CD14-positive monocyte (primary cell): ENCODE data around the gene NUP107. TPM values are rescaled to one million over a fixed set of nuclear protein-coding genes. Genes with fewer than 3 reads are reported as not detected.
A peak's percentile ranks its signal among the peaks of the same experiment; 100 is the strongest.

Source experiments
- DNase-seq, 3 donors: peaks; one replicate each; pipeline ENCODE4 v3.0.0-alpha.2; 2011 to 2022
- H2AFZ ChIP-seq: 2 replicates; pipeline ENCODE4 v1.6.0; 2012; ENCODE audit warnings: mild to moderate bottlenecking, low read depth, low read length, inconsistent platforms; ENCODE audit not compliant: insufficient read depth, poor library complexity, severe bottlenecking
- H3K27ac ChIP-seq, 2 donors: 1 replicate in 1 of 2; 2 replicates in 1 of 2; pipeline ENCODE4 v1.5.1; 2012 to 2013; ENCODE audit warnings: low read length in 2 of 2, control low read depth in 1 of 2, inconsistent platforms in 1 of 2, low read depth in 1 of 2, mild to moderate bottlenecking in 1 of 2
- H3K27me3 ChIP-seq, 2 donors: one replicate each; pipeline versions ENCODE4 v1.6.0 to v1.6.1; 2011 to 2013; ENCODE audit warnings: low read length in 2 of 2; ENCODE audit not compliant: control insufficient read depth in 2 of 2, insufficient read depth in 2 of 2
- H3K36me3 ChIP-seq, 2 donors: replicated peaks in 1 of 2; 1 replicate in 1 of 2; 2 replicates in 1 of 2; pipeline versions ENCODE4 v1.5.1 to v1.6.1; 2012 to 2013; ENCODE audit warnings: low read length in 2 of 2, control low read depth in 1 of 2, inconsistent platforms in 1 of 2, mild to moderate bottlenecking in 1 of 2; ENCODE audit not compliant: insufficient read depth in 2 of 2, control insufficient read depth in 1 of 2
- H3K4me1 ChIP-seq, 2 donors: 1 replicate in 1 of 2; 2 replicates in 1 of 2; pipeline versions ENCODE4 v1.5.1 to v1.6.1; 2012 to 2013; ENCODE audit warnings: low read length in 2 of 2, control low read depth in 1 of 2, inconsistent platforms in 1 of 2, mild to moderate bottlenecking in 1 of 2, moderate library complexity in 1 of 2; ENCODE audit not compliant: insufficient read depth in 2 of 2, control insufficient read depth in 1 of 2
- H3K4me2 ChIP-seq: replicated peaks from 2 replicates; pipeline ENCODE3; 2012; ENCODE audit warnings: low read length, moderate library complexity, mild to moderate bottlenecking; ENCODE audit not compliant: poor library complexity, severe bottlenecking; ENCODE audit errors: extremely low read depth
- H3K4me3 ChIP-seq, 3 experiments: fragments of 200-600 bp in 1 of 3; sonication (generic) in 1 of 3; replicated peaks in 1 of 3; 1 replicate in 2 of 3; 2 replicates in 1 of 3; pipeline ENCODE4 v1.5.1; 2011 to 2013; ENCODE audit warnings: low read length in 3 of 3, mild to moderate bottlenecking in 3 of 3, control low read depth in 2 of 3, low read depth in 2 of 3, inconsistent platforms in 1 of 3, moderate library complexity in 1 of 3
- H3K79me2 ChIP-seq: 2 replicates; pipeline ENCODE4 v1.6.0; 2012; ENCODE audit warnings: mild to moderate bottlenecking, control low read depth, inconsistent platforms, low read length, moderate library complexity; ENCODE audit not compliant: insufficient read depth
- H3K9ac ChIP-seq: 2 replicates; pipeline ENCODE4 v1.6.0; 2017; ENCODE audit warnings: low read length, mild to moderate bottlenecking; ENCODE audit not compliant: insufficient read depth, poor library complexity, severe bottlenecking
- H3K9me3 ChIP-seq, 2 donors: replicated peaks in 1 of 2; 1 replicate in 1 of 2; 2 replicates in 1 of 2; pipeline versions ENCODE4 v1.5.1 to v1.6.1; 2012 to 2013; ENCODE audit warnings: low read length in 2 of 2, control low read depth in 1 of 2; ENCODE audit not compliant: control insufficient read depth in 1 of 2, insufficient read depth in 1 of 2
- H4K20me1 ChIP-seq: 2 replicates; pipeline ENCODE4 v1.6.0; 2012; ENCODE audit warnings: mild to moderate bottlenecking, low read length, control low read depth, moderate library complexity; ENCODE audit not compliant: insufficient read depth
- H3K27ac Mint-ChIP-seq, 7 donors: one replicate each; pipeline ENCODE4 v1.8.0; 2020; ENCODE audit warnings: mild to moderate bottlenecking in 7 of 7, mixed read lengths in 7 of 7, moderate library complexity in 6 of 7, inconsistent platforms in 2 of 7
- H3K27me3 Mint-ChIP-seq, 3 donors: one replicate each; pipeline ENCODE4 v1.8.0; 2021 to 2022; ENCODE audit warnings: low read depth in 3 of 3, mild to moderate bottlenecking in 3 of 3, mixed read lengths in 3 of 3, moderate library complexity in 3 of 3, inconsistent platforms in 1 of 3
- H3K36me3 Mint-ChIP-seq, 2 donors: one replicate each; pipeline ENCODE4 v1.8.0; 2020; ENCODE audit warnings: mixed read lengths in 2 of 2, inconsistent platforms in 1 of 2, mild to moderate bottlenecking in 1 of 2
- H3K4me1 Mint-ChIP-seq: one replicate; pipeline ENCODE4 v1.8.0; 2020; ENCODE audit warnings: mild to moderate bottlenecking, mixed read lengths
- H3K4me3 Mint-ChIP-seq, 2 donors: one replicate each; pipeline ENCODE4 v1.8.0; 2020; ENCODE audit warnings: mild to moderate bottlenecking in 2 of 2, mixed read lengths in 2 of 2, moderate library complexity in 1 of 2
- H3K9me3 Mint-ChIP-seq, 7 donors: one replicate each; pipeline ENCODE4 v1.8.0; 2020 to 2022; ENCODE audit warnings: mixed read lengths in 7 of 7, mild to moderate bottlenecking in 6 of 7, moderate library complexity in 6 of 7, inconsistent platforms in 2 of 7
- CTCF ChIP-seq: fragments of 200-600 bp; IDR thresholded peaks from one replicate; pipeline ENCODE4 v1.8.0; 2022; ENCODE audit warnings: antibody characterized with exemption, mild to moderate bottlenecking
- WGBS: methylation state at CpG from one replicate; pipeline ENCODE4 v1.1.5; 2013; ENCODE audit warnings: missing lambda C conversion rate; ENCODE audit not compliant: insufficient coverage; 5-methylcytosine and 5-hydroxymethylcytosine counted together
- intact Hi-C, 2 donors: fragments of 100-400 bp; cut with micrococcal nuclease; formaldehyde crosslinking; loops; one replicate each; pipeline versions ENCODE4 v1.15.0 to v1.15.1; 2023
- polyA plus RNA-seq, 3 donors: library from polyadenylated mRNA; depleted of rRNA in 1 of 3; unstranded in 2 of 3; stranded (reverse) in 1 of 3; fragments of 300-500 nt in 2 of 3; fragments of >200 nt in 1 of 3; fragmentation: Illumina TruSeq in 2 of 3; gene quantifications; 1 replicate in 2 of 3; 2 replicates in 1 of 3; pipeline ENCODE4 v1.2.3, GENCODE V29; 2012 to 2021

NUP107 gene
- polyA plus RNA-seq, 3 donors: 6.7 to 20.5 (median 10.7) TPM

GRCh38 chr12:68745904-68746571, 59.3 kb downstream of the NUP107 start, which contains the start of gene SLC35E3:
Gene SLC35E3 (plus strand): TSS chr12:68746176. CDS start chr12:68746378, 202 bp downstream.
- peak within 1 kb of the TSS; percentile 98 to 100 for H3K4me3 Mint-ChIP-seq
- Histone ChIP-seq H3K4me2 (peak within 1 kb of the TSS; percentile 95), H3K9ac (peak within 1 kb of the TSS; percentile 78), H3K4me1 (peaks cover 16 to 37% of the 10 kb centered on the region in 2 donors), H3K4me3 (peak within 1 kb of the TSS; percentile 58 to 91 (median 73)), H3K36me3 (peaks cover 5 to 18% of the 10 kb centered on the region in 2 donors), H3K27ac (peak within 1 kb of the TSS; percentile 43 to 87), H3K79me2 (peaks cover 5% of the 10 kb centered on the region), H3K27me3 (no peaks in the 10 kb centered on the region), H2AFZ (peak within 1 kb of the TSS; percentile 94), H3K9me3 (no peaks in the 10 kb centered on the region), H4K20me1 (no peaks in the 10 kb centered on the region)
- H3K9me3 Mint-ChIP-seq: no peaks in the 10 kb centered on the region
- no peaks in the 10 kb centered on the region for H3K27me3 Mint-ChIP-seq
- peak within 1 kb of the TSS; percentile 86 to 95 (median 93) for H3K27ac Mint-ChIP-seq
- DNase-seq: peak; percentile 86 to 93 (median 87)
- H3K4me1 Mint-ChIP-seq: peaks cover 37% of the 10 kb centered on the region
- TF ChIP-seq CTCF: no peak
- intact Hi-C loops: loop anchor here in 1 of 2 donors (2.0 to 5.0 kb wide), 2 partner anchors 36 to 63 kb away; partner anchors contain the start of gene MDM2
- WGBS: under 1% methylated on average over 52 of the region's 52 CpGs
- peaks cover 16 to 18% of the 10 kb centered on the region in 2 donors for H3K36me3 Mint-ChIP-seq

GRCh38 chr12:68746572-68747180, 59.9 kb downstream of the NUP107 start:
- Histone ChIP-seq H3K9me3 (no peaks in the 10 kb centered on the region), H3K79me2 (peaks cover 5% of the 10 kb centered on the region), H3K27me3 (no peaks in the 10 kb centered on the region), H2AFZ (peak overlapping the region; percentile 94), H3K27ac (peak overlapping the region; percentile 43 to 87), H3K4me1 (peaks cover 16 to 37% of the 10 kb centered on the region in 2 donors), H3K9ac (peak overlapping the region; percentile 78), H4K20me1 (no peaks in the 10 kb centered on the region), H3K36me3 (peaks cover 2 to 17% of the 10 kb centered on the region in 2 donors), H3K4me2 (peak overlapping the region; percentile 95), H3K4me3 (peak overlapping the region; percentile 58 to 91 (median 73))
- intact Hi-C loops: loop anchor here in 1 of 2 donors (2.0 to 5.0 kb wide), 2 partner anchors 36 to 62 kb away; partner anchors contain the start of gene MDM2
- TF ChIP-seq CTCF: no peak
- peaks cover 37% of the 10 kb centered on the region for H3K4me1 Mint-ChIP-seq
- H3K9me3 Mint-ChIP-seq: no peaks in the 10 kb centered on the region
- peaks cover 16 to 21% of the 10 kb centered on the region in 2 donors for H3K36me3 Mint-ChIP-seq
- peaks cover 0 to 2% (median 0%) of the 10 kb centered on the region in 3 donors for H3K27me3 Mint-ChIP-seq
- DNase-seq: peak; percentile 15 to 69 (median 25)
- H3K27ac Mint-ChIP-seq: peak overlapping the region; percentile 86 to 95 (median 91)
- 3% methylated on average over 7 of the region's 15 CpGs for WGBS
- peak overlapping the region; percentile 98 to 100 for H3K4me3 Mint-ChIP-seq
